ENCODE data around the gene TWIST1.

Gene TWIST1

DNA sequence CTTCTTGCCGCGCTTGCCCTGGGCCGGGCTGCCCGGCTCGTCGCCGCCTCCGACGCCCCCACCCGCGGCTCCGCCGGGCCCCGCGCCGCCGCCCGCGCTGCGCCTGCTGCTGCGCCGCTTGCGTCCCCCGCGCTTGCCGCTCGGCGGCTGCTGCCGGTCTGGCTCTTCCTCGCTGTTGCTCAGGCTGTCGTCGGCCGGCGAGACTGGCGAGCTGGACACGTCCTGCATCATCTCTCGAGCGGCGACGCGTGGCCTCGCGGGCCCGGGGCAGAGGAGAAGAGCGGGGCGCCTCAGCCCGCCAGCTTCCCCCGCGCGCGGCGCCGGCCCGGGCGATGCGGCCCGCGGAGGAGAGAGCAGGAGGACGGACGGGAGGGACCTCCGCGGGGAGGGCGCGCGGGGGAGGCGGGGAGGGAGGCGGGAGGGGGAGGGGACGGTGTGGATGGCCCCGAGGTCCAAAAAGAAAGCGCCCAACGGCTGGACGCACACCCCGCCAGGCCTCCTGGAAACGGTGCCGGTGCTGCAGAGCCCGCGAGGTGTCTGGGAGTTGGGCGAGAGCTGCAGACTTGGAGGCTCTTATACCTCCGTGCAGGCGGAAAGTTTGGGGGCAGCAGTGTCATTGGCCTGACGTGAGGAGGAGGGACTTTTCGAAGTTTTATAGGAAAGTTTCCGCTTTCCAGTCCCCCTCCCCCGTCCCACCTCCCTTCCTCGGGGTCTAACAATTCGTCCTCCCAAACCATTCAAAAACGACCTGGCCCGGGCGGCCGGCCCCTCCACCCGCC, at the start of gene TWIST1:
Gene TWIST1 (minus strand): TSS at position 546 of the 779 bp plus-strand sequence. CDS start 315 bp downstream, at position 231.
- in situ Hi-C loops (cut with MboI; ENCODE audit: low pct_unique_long_range_greater_than_20kb, low sequenced_read_pairs, unreplicated experiment), result no loop called here
- peak; percentile 60 for DNase-seq (ENCODE audit: low spot score)

DNA sequence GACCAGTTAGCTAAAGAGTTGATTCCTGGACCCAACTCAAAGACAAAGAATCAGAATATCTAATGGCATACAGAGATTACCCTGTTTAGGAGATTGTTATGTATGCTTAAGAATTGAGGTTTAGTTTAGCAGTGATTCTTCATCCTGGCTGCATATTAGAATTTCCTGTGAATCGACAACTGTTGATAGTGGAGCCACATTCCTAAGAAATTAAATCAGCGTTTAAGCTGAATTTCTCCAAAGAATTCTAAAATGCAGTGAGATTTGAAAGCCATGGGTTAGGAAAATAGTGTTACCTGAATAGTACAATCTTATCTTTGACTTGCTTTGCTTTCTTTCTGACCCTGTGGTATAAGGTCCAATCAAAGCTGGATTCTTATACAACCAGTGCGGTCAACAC, 44.2 kb upstream of the TWIST1 start:
- DNase-seq (ENCODE audit: low spot score), result no peak
- in situ Hi-C loops (cut with MboI; ENCODE audit: low pct_unique_long_range_greater_than_20kb, low sequenced_read_pairs, unreplicated experiment), result no loop called here
- TF ChIP-seq, protein P1, sequence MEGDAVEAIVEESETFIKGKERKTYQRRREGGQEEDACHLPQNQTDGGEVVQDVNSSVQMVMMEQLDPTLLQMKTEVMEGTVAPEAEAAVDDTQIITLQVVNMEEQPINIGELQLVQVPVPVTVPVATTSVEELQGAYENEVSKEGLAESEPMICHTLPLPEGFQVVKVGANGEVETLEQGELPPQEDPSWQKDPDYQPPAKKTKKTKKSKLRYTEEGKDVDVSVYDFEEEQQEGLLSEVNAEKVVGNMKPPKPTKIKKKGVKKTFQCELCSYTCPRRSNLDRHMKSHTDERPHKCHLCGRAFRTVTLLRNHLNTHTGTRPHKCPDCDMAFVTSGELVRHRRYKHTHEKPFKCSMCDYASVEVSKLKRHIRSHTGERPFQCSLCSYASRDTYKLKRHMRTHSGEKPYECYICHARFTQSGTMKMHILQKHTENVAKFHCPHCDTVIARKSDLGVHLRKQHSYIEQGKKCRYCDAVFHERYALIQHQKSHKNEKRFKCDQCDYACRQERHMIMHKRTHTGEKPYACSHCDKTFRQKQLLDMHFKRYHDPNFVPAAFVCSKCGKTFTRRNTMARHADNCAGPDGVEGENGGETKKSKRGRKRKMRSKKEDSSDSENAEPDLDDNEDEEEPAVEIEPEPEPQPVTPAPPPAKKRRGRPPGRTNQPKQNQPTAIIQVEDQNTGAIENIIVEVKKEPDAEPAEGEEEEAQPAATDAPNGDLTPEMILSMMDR (IDR thresholded peaks at IDR 0.05; ENCODE audit: extremely low read depth, insufficient read depth, missing control alignments), result no peak

More for the DNA sequence above, at the start of gene TWIST1:
- TF ChIP-seq, protein P1 (IDR thresholded peaks at IDR 0.05; ENCODE audit: extremely low read depth, insufficient read depth, missing control alignments), result no peak

DNA sequence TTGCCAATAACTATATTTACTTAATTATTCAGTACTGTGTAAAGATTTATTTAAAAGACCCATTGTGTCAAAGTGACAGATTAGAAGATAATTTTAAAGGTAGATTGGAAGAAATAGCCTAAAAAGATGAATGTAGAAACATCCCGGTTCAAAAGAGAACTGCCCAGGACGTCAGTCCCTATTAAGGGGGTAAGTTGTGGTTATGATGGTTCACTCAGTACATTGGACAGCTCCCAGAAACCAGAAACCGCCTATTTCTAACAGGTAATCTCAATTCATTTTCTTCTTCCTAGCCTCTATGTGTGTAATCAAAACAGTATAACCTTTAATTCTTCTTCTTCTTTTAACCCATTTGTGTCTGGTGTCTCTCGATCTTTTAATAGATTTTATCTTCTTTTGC, 29.3 kb upstream of the TWIST1 start:
- DNase-seq (ENCODE audit: low spot score), result peak; percentile 28
- in situ Hi-C loops (cut with MboI; ENCODE audit: low pct_unique_long_range_greater_than_20kb, low sequenced_read_pairs, unreplicated experiment), result no loop called here
- TF ChIP-seq, protein P1 (IDR thresholded peaks at IDR 0.05; ENCODE audit: extremely low read depth, insufficient read depth, missing control alignments), result no peak

DNA sequence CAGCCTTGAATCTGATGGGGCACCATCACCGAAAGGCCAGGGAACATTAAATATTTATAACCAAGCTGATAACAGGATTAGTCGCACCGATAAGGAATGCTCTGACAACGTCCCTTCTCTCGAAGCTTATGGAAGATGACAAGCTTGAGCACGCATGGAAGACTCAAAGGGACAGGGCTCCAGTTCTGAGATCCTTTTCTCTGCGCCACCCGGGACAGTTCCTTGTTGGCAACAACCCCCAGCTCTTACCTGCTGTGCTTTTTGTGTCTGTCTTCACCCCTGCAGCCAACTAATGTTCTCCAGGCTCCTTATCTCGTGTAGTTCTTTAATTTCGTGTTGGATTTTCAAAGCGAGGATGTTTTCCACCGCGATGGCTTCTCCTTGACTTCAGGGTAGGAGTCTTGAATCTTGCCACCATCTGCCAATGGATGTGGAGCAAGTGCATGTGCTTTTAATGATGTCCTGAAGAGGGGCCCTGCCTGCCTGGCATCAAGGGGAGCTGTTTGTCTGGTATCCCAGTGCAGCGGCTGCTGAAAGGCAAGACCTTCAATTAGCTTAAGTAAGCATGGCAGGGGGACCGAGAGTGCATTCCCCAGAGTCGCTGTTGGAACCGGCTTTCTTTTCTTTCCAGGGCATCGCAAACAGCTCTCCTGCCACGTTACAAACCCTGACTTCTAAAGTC, 28.1 kb upstream of the TWIST1 start:
- TF ChIP-seq, protein P1 (IDR thresholded peaks at IDR 0.05; ENCODE audit: extremely low read depth, insufficient read depth, missing control alignments), result no peak
- in situ Hi-C loops (cut with MboI; ENCODE audit: low pct_unique_long_range_greater_than_20kb, low sequenced_read_pairs, unreplicated experiment), result no loop called here
- DNase-seq (ENCODE audit: low spot score), result no peak

DNA sequence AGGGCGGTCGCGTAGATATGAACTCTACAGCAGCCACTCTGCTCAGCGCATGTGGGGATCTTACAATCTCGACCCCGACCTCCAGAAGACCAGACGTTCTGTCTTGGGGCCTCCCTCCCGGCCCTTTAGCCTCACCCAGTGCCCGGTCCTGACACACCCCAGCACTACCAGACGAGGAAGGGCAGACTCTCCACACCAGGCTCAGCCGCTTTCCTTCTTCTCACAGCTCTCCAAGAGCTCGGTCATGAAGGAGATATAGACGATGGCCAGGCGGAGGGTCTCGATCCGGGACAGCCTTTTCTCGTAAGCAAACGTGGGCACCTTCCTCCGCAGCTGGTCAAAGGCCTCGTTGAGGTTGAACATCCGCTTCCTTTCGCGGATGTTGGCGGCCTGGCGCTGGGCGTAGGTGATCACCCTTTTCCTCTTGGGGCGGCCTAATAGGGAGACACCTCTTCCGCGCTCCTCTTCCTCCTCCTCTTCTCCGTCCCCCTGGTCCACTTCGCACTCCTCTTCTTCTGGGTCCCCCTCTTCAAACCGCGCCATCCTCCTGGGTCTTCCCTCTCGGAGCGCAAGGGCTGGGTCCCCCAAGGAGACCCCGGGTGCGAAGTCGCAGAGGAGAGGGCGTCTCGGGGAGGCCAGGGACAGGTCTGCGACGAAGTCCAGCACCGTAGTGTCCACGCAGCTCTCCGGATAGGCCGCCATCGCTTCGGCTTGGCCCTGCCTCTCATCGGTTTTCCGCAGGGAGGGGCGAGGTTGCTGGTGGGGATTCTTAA, 27.4 kb upstream of the TWIST1 start, which contains the start of gene FERD3L:
Gene FERD3L (minus strand): TSS at position 761 of the 773 bp plus-strand sequence. CDS start 59 bp downstream, at position 702.
- no peak for DNase-seq (ENCODE audit: low spot score)
- in situ Hi-C loops (cut with MboI; ENCODE audit: low pct_unique_long_range_greater_than_20kb, low sequenced_read_pairs, unreplicated experiment), result no loop called here

More for the DNA sequence above, 27.4 kb upstream of the TWIST1 start, which contains the start of gene FERD3L:
- TF ChIP-seq, protein P1 (IDR thresholded peaks at IDR 0.05; ENCODE audit: extremely low read depth, insufficient read depth, missing control alignments), result no peak

All from GM13977 (cell line).